PC-3 (cell line): ENCODE results near the gene RDH16.
"Not testable (repeated sequence)": the region's sequence is repeated elsewhere in the genome, so short reads cannot be mapped to it uniquely, and the experiment has no call there.

Experiments used
- CTCF ChIP-seq: fragments of 300-600 bp; sonication (generic); conservative IDR thresholded peaks from 2 replicates; pipeline ENCODE4 v1.5.1; 2017; ENCODE audit warnings: antibody characterized with exemption, low read depth, mild to moderate bottlenecking, low read length
- EZH2 ChIP-seq: fragments of 300-600 bp; sonication (generic); IDR thresholded peaks from one replicate; pipeline ENCODE4 v1.6.1; 2017; ENCODE audit warnings: antibody characterized with exemption, mild to moderate bottlenecking, low read length; ENCODE audit not compliant: unreplicated experiment

- TF ChIP-seq CTCF, EZH2: not testable (repeated sequence)
Measured at GRCh38 chr12:56943374-56943773, 14.0 kb downstream of the RDH16 start.
